Tibial artery (tissue), 4 donors: ENCODE measurements around the gene TEAD3.

Source experiments
- DNase-seq, 2 donors: peaks; one replicate each; pipeline ENCODE4 v3.0.0-alpha.2; 2019
- H3K27ac ChIP-seq, 2 donors: fragments of 200-600 bp; sonication (generic) in 1 of 2; 1 replicate in 1 of 2; 2 replicates in 1 of 2; pipeline ENCODE4 v1.5.1; 2018 to 2019; ENCODE audit warnings: mild to moderate bottlenecking in 1 of 2
- H3K27me3 ChIP-seq, 2 donors: fragments of 200-600 bp; sonication (generic) in 1 of 2; one replicate each; pipeline versions ENCODE4 v1.5.1 to v1.6.0; 2016 to 2019
- H3K36me3 ChIP-seq, 3 donors: fragments of 200-600 bp; sonication (generic) in 2 of 3; one replicate each; pipeline ENCODE4 v1.5.1; 2016 to 2019; ENCODE audit warnings: mild to moderate bottlenecking in 2 of 3
- H3K4me1 ChIP-seq, 4 donors: fragments of 200-600 bp; sonication (generic) in 2 of 4; 1 replicate in 3 of 4; 2 replicates in 1 of 4; pipeline ENCODE4 v1.5.1; 2016 to 2019
- H3K4me3 ChIP-seq, 2 donors: fragments of 200-600 bp; sonication (generic) in 1 of 2; 1 replicate in 1 of 2; 2 replicates in 1 of 2; pipeline ENCODE4 v1.5.1; 2018 to 2019; ENCODE audit warnings: mild to moderate bottlenecking in 2 of 2
- H3K9me3 ChIP-seq, 3 donors: fragments of 200-600 bp; sonication (generic) in 1 of 3; one replicate each; pipeline ENCODE4 v1.5.1; 2016 to 2019
- intact Hi-C: fragments of 100-400 bp; cut with DNase I; formaldehyde crosslinking; loops from one replicate; pipeline ENCODE4 v1.15.0; 2023; ENCODE audit warnings: low total_unique reads
- TF ChIP-seq, protein P1 (sequence below), 2 experiments: fragments of 200-600 bp in 1 of 2; fragments of 450-650 bp in 1 of 2; IDR thresholded peaks; one replicate each; pipeline ENCODE4 v1.5.1; 2017 to 2019; ENCODE audit warnings: antibody characterized with exemption in 2 of 2, mild to moderate bottlenecking in 1 of 2, moderate library complexity in 1 of 2

TEAD3 gene

DNA sequence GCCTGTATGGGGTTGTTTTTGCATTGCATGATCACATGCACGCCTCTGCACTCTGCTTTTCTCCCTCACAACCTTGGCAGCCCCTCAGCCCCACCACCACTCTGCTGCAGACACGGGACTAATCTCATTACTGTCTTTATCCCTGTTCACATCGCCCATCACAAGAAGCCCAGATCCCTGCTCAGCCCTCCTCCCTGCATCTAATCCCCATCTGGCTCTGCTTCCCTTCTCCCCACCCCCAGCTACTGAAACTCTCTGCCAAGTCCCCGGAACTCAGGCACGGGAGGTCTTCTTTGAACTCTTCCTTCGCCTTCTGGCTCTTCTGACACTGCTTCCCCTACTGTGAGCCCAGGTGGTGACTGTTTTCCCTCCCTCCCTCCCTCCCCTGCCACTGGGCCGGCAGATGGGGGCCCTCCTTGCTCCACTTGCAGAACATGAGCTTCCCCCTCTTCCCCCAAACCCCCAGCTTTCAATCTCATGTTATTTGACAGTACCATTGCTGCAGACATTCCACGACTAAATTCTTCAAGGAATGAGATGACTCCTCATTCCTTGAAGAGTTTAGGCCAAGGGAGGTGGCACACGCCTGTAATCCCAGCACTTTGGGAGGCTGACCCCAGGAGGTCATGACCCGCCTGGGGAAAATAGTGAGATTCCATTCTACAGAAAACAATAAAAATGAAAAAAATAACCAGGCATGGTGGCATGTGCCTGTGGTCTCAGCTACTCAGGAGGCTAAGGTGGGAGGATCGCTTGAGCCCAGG lies 37.7 kb upstream of the TEAD3 start:
- Histone ChIP-seq H3K9me3 (no peaks in the 10 kb centered on the region), H3K36me3 (no peaks in the 10 kb centered on the region), H3K27ac (no peak overlapping the region), H3K27me3 (peaks cover 0 to 21% of the 10 kb centered on the region in 2 donors), H3K4me3 (no peak overlapping the region), H3K4me1 (no peaks in the 10 kb centered on the region)
- TF ChIP-seq, protein P1, sequence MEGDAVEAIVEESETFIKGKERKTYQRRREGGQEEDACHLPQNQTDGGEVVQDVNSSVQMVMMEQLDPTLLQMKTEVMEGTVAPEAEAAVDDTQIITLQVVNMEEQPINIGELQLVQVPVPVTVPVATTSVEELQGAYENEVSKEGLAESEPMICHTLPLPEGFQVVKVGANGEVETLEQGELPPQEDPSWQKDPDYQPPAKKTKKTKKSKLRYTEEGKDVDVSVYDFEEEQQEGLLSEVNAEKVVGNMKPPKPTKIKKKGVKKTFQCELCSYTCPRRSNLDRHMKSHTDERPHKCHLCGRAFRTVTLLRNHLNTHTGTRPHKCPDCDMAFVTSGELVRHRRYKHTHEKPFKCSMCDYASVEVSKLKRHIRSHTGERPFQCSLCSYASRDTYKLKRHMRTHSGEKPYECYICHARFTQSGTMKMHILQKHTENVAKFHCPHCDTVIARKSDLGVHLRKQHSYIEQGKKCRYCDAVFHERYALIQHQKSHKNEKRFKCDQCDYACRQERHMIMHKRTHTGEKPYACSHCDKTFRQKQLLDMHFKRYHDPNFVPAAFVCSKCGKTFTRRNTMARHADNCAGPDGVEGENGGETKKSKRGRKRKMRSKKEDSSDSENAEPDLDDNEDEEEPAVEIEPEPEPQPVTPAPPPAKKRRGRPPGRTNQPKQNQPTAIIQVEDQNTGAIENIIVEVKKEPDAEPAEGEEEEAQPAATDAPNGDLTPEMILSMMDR (IDR thresholded peaks at IDR 0.05) = no peak
- no peak for DNase-seq
- intact Hi-C loops = no loop called here

DNA sequence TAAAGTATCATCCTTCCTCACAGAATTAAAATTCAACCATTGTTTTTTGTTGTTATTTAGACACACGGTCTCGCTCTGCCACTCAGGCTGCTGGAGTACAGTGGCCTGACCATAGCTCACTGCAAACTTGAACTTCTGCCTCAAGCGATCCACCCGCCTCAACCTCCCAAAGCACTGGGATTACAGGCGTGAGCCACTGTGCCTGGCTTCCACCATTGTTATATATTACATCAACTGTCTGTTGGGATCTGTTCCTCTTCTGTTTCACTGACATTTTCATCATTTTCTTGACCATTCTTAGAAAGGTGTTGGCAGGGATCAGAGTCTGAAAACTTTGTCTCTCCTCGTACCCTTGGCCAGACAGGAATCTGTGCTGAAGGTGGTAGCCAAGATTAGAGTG lies 37.1 kb upstream of the TEAD3 start:
- no peak for DNase-seq
- peaks cover 0 to 21% of the 10 kb centered on the region in 2 donors for H3K27me3 ChIP-seq
- TF ChIP-seq, protein P1 (IDR thresholded peaks at IDR 0.05) = no peak
- intact Hi-C loops = no loop called here
- no peaks in the 10 kb centered on the region for H3K36me3 ChIP-seq
- no peak overlapping the region for H3K27ac ChIP-seq
- H3K4me3 ChIP-seq = no peak overlapping the region
- H3K9me3 ChIP-seq = no peaks in the 10 kb centered on the region
- H3K4me1 ChIP-seq = no peaks in the 10 kb centered on the region

DNA sequence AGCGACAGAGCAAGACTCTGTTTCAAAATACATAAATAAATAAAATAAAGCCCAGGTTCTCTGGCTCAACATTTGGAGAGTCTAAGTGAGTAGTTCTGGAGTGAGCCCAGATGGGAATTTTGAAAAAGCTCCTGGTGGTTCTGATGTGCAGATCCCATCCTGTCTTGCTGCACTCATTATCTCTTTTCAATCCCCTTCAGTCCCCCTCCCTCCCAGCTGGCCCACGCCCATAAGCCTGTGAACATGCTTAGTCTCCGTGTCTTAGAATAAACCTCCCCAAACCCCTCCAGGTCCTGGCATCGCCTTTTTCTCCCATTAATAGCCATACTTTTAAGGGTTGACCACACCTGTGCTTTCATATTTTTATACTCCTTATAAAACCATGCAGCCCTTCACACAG lies 35.2 kb upstream of the TEAD3 start:
- Histone ChIP-seq H3K36me3 (no peaks in the 10 kb centered on the region), H3K27ac (no peak overlapping the region), H3K4me1 (no peaks in the 10 kb centered on the region), H3K9me3 (no peaks in the 10 kb centered on the region), H3K4me3 (no peak overlapping the region), H3K27me3 (peaks cover 0 to 18% of the 10 kb centered on the region in 2 donors)
- intact Hi-C loops = no loop called here
- TF ChIP-seq, protein P1 (IDR thresholded peaks at IDR 0.05) = no peak
- no peak for DNase-seq

DNA sequence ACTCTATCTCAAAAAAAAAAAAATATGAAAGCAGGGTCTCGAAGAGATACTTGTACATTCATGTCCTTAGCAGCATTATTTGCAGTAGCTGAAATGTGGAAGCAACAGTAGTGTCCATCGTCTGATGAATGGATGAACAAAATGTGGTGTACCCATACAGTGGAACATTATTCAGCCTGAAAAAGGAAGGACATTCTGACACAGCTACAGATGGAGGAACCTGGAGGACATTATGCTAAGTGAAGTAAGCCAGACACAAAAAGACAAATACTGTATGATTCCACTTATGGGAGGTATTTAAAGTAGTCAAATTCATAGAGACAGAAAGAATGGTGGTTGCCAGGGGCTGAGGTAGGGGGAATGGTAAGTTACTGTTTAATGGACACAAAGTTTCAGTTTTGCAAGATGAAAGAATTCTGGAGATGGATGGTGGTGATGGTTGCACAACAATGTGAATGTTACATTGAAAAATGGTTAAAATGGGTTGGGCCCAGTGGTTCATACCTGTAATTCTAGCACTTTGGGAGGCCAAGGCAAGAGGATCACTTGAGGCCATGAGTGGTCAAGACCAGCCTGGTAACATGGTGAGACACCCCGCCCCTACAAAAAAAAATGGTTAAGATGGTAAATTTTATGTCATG lies 27.6 kb upstream of the TEAD3 start:
- H3K36me3 ChIP-seq = no peaks in the 10 kb centered on the region
- H3K27me3 ChIP-seq = peaks cover 0 to 6% of the 10 kb centered on the region in 2 donors
- H3K4me1 ChIP-seq = peaks cover 0 to 9% (median 2%) of the 10 kb centered on the region in 4 donors
- TF ChIP-seq, protein P1 (IDR thresholded peaks at IDR 0.05) = no peak
- H3K4me3 ChIP-seq = no peak overlapping the region
- H3K27ac ChIP-seq = no peak overlapping the region
- intact Hi-C loops = loop anchor here (5.0 kb wide), 1 partner anchor 58 kb away; no protein-coding TSS in a partner anchor
- no peak for DNase-seq
- no peaks in the 10 kb centered on the region for H3K9me3 ChIP-seq

DNA sequence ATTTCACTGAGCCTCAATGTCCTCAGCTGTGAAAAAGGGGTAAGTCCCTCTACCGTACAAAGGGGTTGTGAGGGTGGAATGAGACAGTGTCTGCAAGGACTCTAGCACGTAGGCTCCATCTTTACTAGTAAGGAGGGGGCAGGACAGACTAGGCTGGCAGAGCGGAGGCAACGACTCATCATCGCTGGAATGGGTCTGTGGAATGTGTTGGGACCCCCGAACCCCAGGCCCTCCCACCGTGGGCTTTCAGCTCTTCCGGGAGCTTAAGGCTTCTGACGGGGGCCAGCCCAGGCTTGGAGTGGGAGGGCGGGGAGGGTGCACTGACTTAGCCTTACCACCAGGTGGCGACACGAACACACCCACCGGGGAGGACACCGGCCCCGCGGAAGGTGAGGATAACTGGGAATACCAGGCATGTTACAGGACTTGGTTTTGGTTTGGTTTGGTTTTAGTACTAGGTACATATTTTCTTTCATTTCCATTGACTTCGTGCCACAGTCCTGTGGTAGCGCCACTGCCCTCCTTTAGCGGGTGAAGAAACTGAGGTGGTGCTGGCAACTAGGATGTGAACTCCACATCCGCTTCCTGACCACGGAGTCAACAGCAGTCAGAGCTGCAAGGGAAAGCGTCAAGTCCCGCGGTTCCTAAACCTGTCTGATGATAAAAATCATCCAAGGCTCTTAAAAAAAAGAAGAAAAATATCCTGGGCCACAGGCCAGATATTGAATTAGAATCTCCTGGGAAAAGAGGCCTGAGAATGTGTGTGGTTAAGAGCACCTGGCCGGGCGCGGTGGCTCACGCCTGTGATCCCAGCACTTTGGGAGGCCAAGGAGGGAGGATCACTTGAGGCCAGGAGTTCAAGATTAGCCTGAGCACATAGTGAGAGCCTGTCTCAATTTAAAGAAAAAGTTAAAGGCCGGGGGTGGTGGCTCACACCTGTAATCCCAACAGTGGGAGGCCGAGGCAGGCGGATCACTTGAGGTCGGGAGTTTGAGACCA lies 26.1 kb upstream of the TEAD3 start:
- intact Hi-C loops = loop anchor here (1.0 to 5.0 kb wide), 2 partner anchors 59 to 214 kb away; partner anchors contain the start of gene ARMC12
- H3K4me1 ChIP-seq = peaks cover 0 to 9% (median 2%) of the 10 kb centered on the region in 4 donors
- peaks cover 0 to 6% of the 10 kb centered on the region in 2 donors for H3K27me3 ChIP-seq
- H3K9me3 ChIP-seq = no peaks in the 10 kb centered on the region
- peak overlapping the region in 1 of 2 donors; percentile 40 for H3K4me3 ChIP-seq
- TF ChIP-seq, protein P1 (IDR thresholded peaks at IDR 0.05) = peak; percentile 96 to 100
- DNase-seq = peak; percentile 61 to 82
- no peak overlapping the region for H3K27ac ChIP-seq
- H3K36me3 ChIP-seq = no peaks in the 10 kb centered on the region
